Uterus (tissue), 4 donors: ENCODE measurements around the gene SNX4. TPM values are rescaled to one million over a fixed set of nuclear protein-coding genes. Genes with fewer than 3 reads are reported as not detected.

Experiments used
- DNase-seq, 2 donors: peaks; one replicate each; pipeline ENCODE4 v3.0.0-alpha.2; 2019 to 2020
- H3K27ac ChIP-seq, 2 donors: fragments of 200-600 bp; sonication (generic); 1 replicate in 1 of 2; 2 replicates in 1 of 2; pipeline ENCODE4 v1.5.1; 2016 to 2018
- H3K27me3 ChIP-seq, 2 donors: fragments of 200-600 bp; sonication (generic); one replicate each; pipeline ENCODE4 v1.5.1; 2018 to 2019; ENCODE audit warnings: control low read depth in 1 of 2
- H3K36me3 ChIP-seq, 2 donors: fragments of 200-600 bp; sonication (generic); one replicate each; pipeline ENCODE4 v1.5.1; 2019; ENCODE audit warnings: control low read depth in 1 of 2
- H3K4me1 ChIP-seq, 2 donors: fragments of 200-600 bp; sonication (generic); one replicate each; pipeline ENCODE4 v1.5.1; 2018 to 2019; ENCODE audit warnings: control low read depth in 1 of 2
- H3K4me3 ChIP-seq, 2 donors: fragments of 200-600 bp; sonication (generic); 1 replicate in 1 of 2; 2 replicates in 1 of 2; pipeline ENCODE4 v1.5.1; 2018 to 2019; ENCODE audit warnings: mild to moderate bottlenecking in 1 of 2
- H3K9me3 ChIP-seq, 2 donors: fragments of 200-600 bp; sonication (generic); one replicate each; pipeline ENCODE4 v1.5.1; 2019; ENCODE audit warnings: control low read depth in 1 of 2
- CTCF ChIP-seq, 4 experiments: fragments of 200-600 bp in 2 of 4; fragments of 450-650 bp in 2 of 4; sonication (generic) in 2 of 4; IDR thresholded peaks; one replicate each; pipeline ENCODE4 v1.5.1; 2016 to 2019; ENCODE audit warnings: antibody characterized with exemption in 4 of 4, mild to moderate bottlenecking in 2 of 4, moderate library complexity in 1 of 4
- POLR2A ChIP-seq, 2 donors: fragments of 450-650 bp; IDR thresholded peaks; one replicate each; pipeline ENCODE4 v1.6.1; 2016; ENCODE audit warnings: antibody characterized with exemption in 2 of 2, mild to moderate bottlenecking in 1 of 2, moderate library complexity in 1 of 2
- intact Hi-C: fragments of 100-400 bp; cut with DNase I; formaldehyde crosslinking; loops from one replicate; pipeline ENCODE4 v1.15.1; 2023; ENCODE audit warnings: low total_unique reads
- total RNA-seq, 4 donors: library from RNA; depleted of rRNA in 3 of 4; stranded (reverse); fragments of >200 nt in 3 of 4; gene quantifications; one replicate each; pipeline versions ENCODE4 v1.1.0 to v1.2.4, GENCODE V29; 2014 to 2023
- donor health status: DM: yes; HTN: yes; CAD: no.

Gene SNX4
- total RNA-seq, 4 donors from 2014 or later: 32.4 to 91.6 (median 58.2) TPM

GRCh38 chr3:125479091-125479490 lies 40.9 kb downstream of the SNX4 start:
- no peak for DNase-seq
- intact Hi-C loops: no loop called here
- no peaks in the 10 kb centered on the region for H3K36me3 ChIP-seq

GRCh38 chr3:125478326-125478725 lies 41.7 kb downstream of the SNX4 start:
- Histone ChIP-seq H3K9me3 (no peaks in the 10 kb centered on the region), H3K27ac (no peak overlapping the region), H3K27me3 (no peaks in the 10 kb centered on the region), H3K4me3 (no peak overlapping the region), H3K36me3 (no peaks in the 10 kb centered on the region), H3K4me1 (no peaks in the 10 kb centered on the region)
- no peak for DNase-seq
- TF ChIP-seq CTCF (IDR thresholded peaks at IDR 0.05): no peak
- no peak for TF ChIP-seq POLR2A (IDR thresholded peaks at IDR 0.05)
- intact Hi-C loops: no loop called here

More at GRCh38 chr3:125479091-125479490, 40.9 kb downstream of the SNX4 start:
- H3K4me1 ChIP-seq: no peaks in the 10 kb centered on the region
- TF ChIP-seq CTCF (IDR thresholded peaks at IDR 0.05) (no peak), POLR2A (IDR thresholded peaks at IDR 0.05) (no peak)
- H3K9me3 ChIP-seq: no peaks in the 10 kb centered on the region
- H3K27ac ChIP-seq: no peak overlapping the region
- no peak overlapping the region for H3K4me3 ChIP-seq
- no peaks in the 10 kb centered on the region for H3K27me3 ChIP-seq

- DNase-seq: no peak
- Histone ChIP-seq H3K27me3 (no peaks in the 10 kb centered on the region), H3K36me3 (no peaks in the 10 kb centered on the region), H3K4me1 (no peaks in the 10 kb centered on the region), H3K9me3 (no peaks in the 10 kb centered on the region), H3K27ac (no peak overlapping the region), H3K4me3 (no peak overlapping the region)
- no peak for TF ChIP-seq POLR2A (IDR thresholded peaks at IDR 0.05)
- no peak for TF ChIP-seq CTCF (IDR thresholded peaks at IDR 0.05)
- intact Hi-C loops: no loop called here
Measured at GRCh38 chr3:125477701-125478100, 42.3 kb downstream of the SNX4 start.

GRCh38 chr3:125470671-125471070 lies 49.3 kb downstream of the SNX4 start:
- TF ChIP-seq CTCF (IDR thresholded peaks at IDR 0.05) (no peak), POLR2A (IDR thresholded peaks at IDR 0.05) (no peak)
- no peaks in the 10 kb centered on the region for H3K27me3 ChIP-seq
- H3K27ac ChIP-seq: no peak overlapping the region
- H3K4me1 ChIP-seq: no peaks in the 10 kb centered on the region
- H3K4me3 ChIP-seq: no peak overlapping the region
- DNase-seq: no peak
- intact Hi-C loops: no loop called here
- H3K36me3 ChIP-seq: no peaks in the 10 kb centered on the region
- no peaks in the 10 kb centered on the region for H3K9me3 ChIP-seq

- H3K27ac ChIP-seq: no peak overlapping the region
- no peak overlapping the region for H3K4me3 ChIP-seq
- no peaks in the 10 kb centered on the region for H3K9me3 ChIP-seq
- TF ChIP-seq CTCF (IDR thresholded peaks at IDR 0.05) (no peak), POLR2A (IDR thresholded peaks at IDR 0.05) (no peak)
- DNase-seq: no peak
- no peaks in the 10 kb centered on the region for H3K27me3 ChIP-seq
- intact Hi-C loops: no loop called here
- no peaks in the 10 kb centered on the region for H3K36me3 ChIP-seq
- no peaks in the 10 kb centered on the region for H3K4me1 ChIP-seq
Measured at GRCh38 chr3:125462722-125463299, 57.2 kb downstream of the SNX4 start.
